GM12874 (cell line): Measurements from ENCODE around the gene ESR2.

Source experiments
- CTCF ChIP-seq: IDR thresholded peaks from 2 replicates; pipeline ENCODE4 v1.5.1; 2011; ENCODE audit warnings: low read depth, mild to moderate bottlenecking, control low read depth, low read length, moderate library complexity; ENCODE audit not compliant: insufficient read depth

ESR2 gene

DNA sequence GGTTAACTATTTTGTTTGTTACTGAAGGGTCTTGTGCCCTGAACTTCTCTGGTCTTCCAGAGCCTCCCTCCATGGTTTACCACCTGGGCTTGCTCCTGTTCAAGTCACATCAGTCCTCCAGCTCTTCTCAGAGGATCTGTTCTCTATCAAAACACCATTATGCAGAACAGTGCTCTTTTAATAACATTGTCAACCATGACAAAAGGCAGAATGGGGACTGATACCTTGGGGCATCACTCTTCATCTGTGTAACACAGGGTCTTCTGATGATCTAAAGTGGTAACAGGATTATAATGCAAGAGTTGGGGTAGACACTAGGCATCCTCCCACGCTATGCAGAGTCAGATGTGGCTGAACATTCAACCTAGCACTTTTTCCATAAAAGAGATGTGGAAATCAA lies 38.4 kb downstream of the ESR2 start:
- TF ChIP-seq CTCF: no peak

GRCh38 chr14:64253672-64254071 lies 40.5 kb downstream of the ESR2 start:
- no peak for TF ChIP-seq CTCF

- no peak for TF ChIP-seq CTCF
These were observed 44.8 kb downstream of the ESR2 start for GRCh38 chr14:64249363-64249762.

GRCh38 chr14:64248689-64249088 lies 45.5 kb downstream of the ESR2 start:
- TF ChIP-seq CTCF: no peak

- no peak for TF ChIP-seq CTCF
These were observed 47.0 kb downstream of the ESR2 start for GRCh38 chr14:64247195-64247594.

DNA sequence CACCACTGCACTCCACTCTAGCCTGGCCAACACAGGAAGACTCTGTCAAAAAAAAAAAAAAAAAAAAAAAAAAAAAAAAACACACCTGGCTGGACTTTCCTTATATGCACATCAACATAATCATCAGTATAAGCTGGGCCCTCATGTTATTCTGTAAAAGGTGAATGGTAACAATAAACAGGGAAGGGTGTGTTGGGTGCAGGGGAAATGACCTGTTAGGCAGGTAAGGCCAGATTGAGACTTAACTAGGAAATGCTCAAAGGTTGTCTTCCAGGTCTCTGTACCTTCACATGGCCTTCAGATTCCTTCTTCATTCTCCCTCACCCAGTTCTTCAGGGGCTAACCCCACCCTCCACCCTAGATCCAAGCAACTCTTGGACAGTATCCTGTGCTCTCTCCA lies 47.5 kb downstream of the ESR2 start:
- no peak for TF ChIP-seq CTCF

DNA sequence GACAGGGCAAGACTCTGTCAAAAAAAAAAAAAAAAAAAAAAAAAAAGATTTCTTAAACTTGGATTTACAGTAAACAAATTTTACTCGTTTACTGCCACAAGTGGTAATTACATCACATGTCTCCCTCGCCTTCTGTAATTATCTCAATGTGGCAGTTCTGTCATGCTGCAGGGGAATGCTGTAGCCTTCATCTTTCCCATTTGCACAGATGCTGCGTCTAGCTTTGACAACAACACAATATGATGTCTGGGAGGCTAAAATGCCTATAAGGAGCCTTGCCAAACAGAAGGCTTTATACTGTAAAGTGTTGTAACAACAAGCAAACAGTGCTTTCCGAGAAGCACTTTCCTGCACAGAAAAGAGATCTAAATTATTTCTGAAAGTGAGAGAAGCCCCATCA lies 48.7 kb downstream of the ESR2 start:
- no peak for TF ChIP-seq CTCF

- TF ChIP-seq CTCF: no peak
These were observed 49.9 kb downstream of the ESR2 start for GRCh38 chr14:64244279-64244678.
